ENCODE results near the gene ISOC2. TPM values are rescaled to one million over a fixed set of nuclear protein-coding genes. Genes with fewer than 3 reads are reported as not detected.

Gene ISOC2
- total RNA-seq, 4 donors from 2014 or later = 71.1 to 142 (median 97.6) TPM

- intact Hi-C loops (cut with DNase I; ENCODE audit: low total_unique reads) = no loop called here
- WGBS, 2 donors (ENCODE audit: low coverage in 1 of 2) = 32 to 60% methylated on average over 1 to 16 of the region's 16 CpGs
- Histone ChIP-seq H3K36me3 (no peaks in the 10 kb centered on the region), H3K27ac (no peak overlapping the region), H3K4me3 (no peak overlapping the region), H3K9me3 (no peaks in the 10 kb centered on the region), H3K27me3 (peaks cover 69% of the 10 kb centered on the region), H3K4me1 (peaks cover 6 to 20% (median 15%) of the 10 kb centered on the region in 4 donors)
- no peak for DNase-seq
- in situ Hi-C loops (cut with MboI; ENCODE audit: low pct_ligation_motif_present in 1 of 4, low pct_unique_long_range_greater_than_20kb in 1 of 4, low sequenced_read_pairs in 3 of 4) = no loop called here
- TF ChIP-seq POLR2AphosphoS5 (IDR thresholded peaks at IDR 0.05) (no peak), CTCF (IDR thresholded peaks at IDR 0.05) (no peak), EP300 (IDR thresholded peaks at IDR 0.05; ENCODE audit: low read depth) (no peak), POLR2A (IDR thresholded peaks at IDR 0.05) (no peak)
Measured at GRCh38 chr19:55447421-55448174, 13.8 kb downstream of the ISOC2 start.

GRCh38 chr19:55446060-55446459, 15.4 kb downstream of the ISOC2 start:
- no peaks in the 10 kb centered on the region for H3K36me3 ChIP-seq
- no peak for DNase-seq
- no peak overlapping the region for H3K27ac ChIP-seq
- peaks cover 0 to 16% (median 3%) of the 10 kb centered on the region in 4 donors for H3K4me1 ChIP-seq
- no peaks in the 10 kb centered on the region for H3K9me3 ChIP-seq
- H3K27me3 ChIP-seq = peaks cover 67% of the 10 kb centered on the region
- intact Hi-C loops (cut with DNase I; ENCODE audit: low total_unique reads) = no loop called here
- WGBS, 2 donors (ENCODE audit: low coverage in 1 of 2) = 49 to 60% methylated on average over 3 to 8 of the region's 8 CpGs
- no peak overlapping the region for H3K4me3 ChIP-seq
- TF ChIP-seq EP300 (IDR thresholded peaks at IDR 0.05; ENCODE audit: low read depth) = no peak
- no peak for TF ChIP-seq CTCF (IDR thresholded peaks at IDR 0.05)
- TF ChIP-seq POLR2A (IDR thresholded peaks at IDR 0.05) = no peak
- TF ChIP-seq POLR2AphosphoS5 (IDR thresholded peaks at IDR 0.05) = no peak
- in situ Hi-C loops (cut with MboI; ENCODE audit: low pct_ligation_motif_present in 1 of 4, low pct_unique_long_range_greater_than_20kb in 1 of 4, low sequenced_read_pairs in 3 of 4) = no loop called here

GRCh38 chr19:55444646-55445045, 16.8 kb downstream of the ISOC2 start:
- peaks cover 0 to 24% (median 3%) of the 10 kb centered on the region in 4 donors for H3K4me1 ChIP-seq
- 52 to 78% methylated on average over 3 to 11 of the region's 11 CpGs for WGBS, 2 donors (ENCODE audit: low coverage in 1 of 2)
- TF ChIP-seq POLR2A (IDR thresholded peaks at IDR 0.05) (no peak), CTCF (IDR thresholded peaks at IDR 0.05) (no peak), POLR2AphosphoS5 (IDR thresholded peaks at IDR 0.05) (no peak), EP300 (IDR thresholded peaks at IDR 0.05; ENCODE audit: low read depth) (no peak)

GRCh38 chr19:55443824-55444480, 17.5 kb downstream of the ISOC2 start:
- intact Hi-C loops (cut with DNase I; ENCODE audit: low total_unique reads) = no loop called here
- TF ChIP-seq POLR2A (IDR thresholded peaks at IDR 0.05) (no peak), CTCF (IDR thresholded peaks at IDR 0.05) (no peak), EP300 (IDR thresholded peaks at IDR 0.05; ENCODE audit: low read depth) (no peak), POLR2AphosphoS5 (IDR thresholded peaks at IDR 0.05) (no peak)
- WGBS, 2 donors (ENCODE audit: low coverage in 1 of 2) = 44 to 67% methylated on average over 3 to 18 of the region's 18 CpGs

More at GRCh38 chr19:55444646-55445045, 16.8 kb downstream of the ISOC2 start:
- Histone ChIP-seq H3K27me3 (peaks cover 72% of the 10 kb centered on the region), H3K9me3 (no peaks in the 10 kb centered on the region), H3K36me3 (no peaks in the 10 kb centered on the region), H3K27ac (no peak overlapping the region), H3K4me3 (no peak overlapping the region)
- DNase-seq = no peak
- intact Hi-C loops (cut with DNase I; ENCODE audit: low total_unique reads) = no loop called here
- in situ Hi-C loops (cut with MboI; ENCODE audit: low pct_ligation_motif_present in 1 of 4, low pct_unique_long_range_greater_than_20kb in 1 of 4, low sequenced_read_pairs in 3 of 4) = no loop called here

More at GRCh38 chr19:55443824-55444480, 17.5 kb downstream of the ISOC2 start:
- H3K4me1 ChIP-seq = peaks cover 0 to 24% (median 3%) of the 10 kb centered on the region in 4 donors
- no peak for DNase-seq
- no peaks in the 10 kb centered on the region for H3K36me3 ChIP-seq
- H3K4me3 ChIP-seq = no peak overlapping the region
- H3K9me3 ChIP-seq = no peaks in the 10 kb centered on the region
- peaks cover 74% of the 10 kb centered on the region for H3K27me3 ChIP-seq
- H3K27ac ChIP-seq = no peak overlapping the region
- in situ Hi-C loops (cut with MboI; ENCODE audit: low pct_ligation_motif_present in 1 of 4, low pct_unique_long_range_greater_than_20kb in 1 of 4, low sequenced_read_pairs in 3 of 4) = no loop called here

All from transverse colon (tissue), 4 donors.